ENCODE measurements around the gene FAR1.
"Not testable (repeated sequence)": the region's sequence is repeated elsewhere in the genome, so short reads cannot be mapped to it uniquely, and the experiment has no call there.

Gene FAR1

GRCh38 chr11:13668102-13668956 lies at the start of gene FAR1:
Gene FAR1 (plus strand): TSS chr11:13668668. CDS start chr11:13694766, 26,098 bp downstream.
- Mint-ChIP-seq H3K36me3 (ENCODE audit: low read depth) (peaks cover 33% of the 10 kb centered on the region), H3K27me3 (peaks cover 17% of the 10 kb centered on the region), H3K4me1 (ENCODE audit: low read depth) (peaks cover 47% of the 10 kb centered on the region), H3K9me3 (no peaks in the 10 kb centered on the region), H3K4me3 (peak within 1 kb of the TSS; percentile 91), H3K27ac (peak within 1 kb of the TSS; percentile 96)

- H3K4me3 Mint-ChIP-seq: no peak overlapping the region
- no peaks in the 10 kb centered on the region for H3K36me3 Mint-ChIP-seq (ENCODE audit: low read depth)
- peaks cover 20% of the 10 kb centered on the region for H3K9me3 Mint-ChIP-seq
- no peaks in the 10 kb centered on the region for H3K4me1 Mint-ChIP-seq (ENCODE audit: low read depth)
- H3K27me3 Mint-ChIP-seq: peaks cover 5% of the 10 kb centered on the region
- H3K27ac Mint-ChIP-seq: no peak overlapping the region
These were observed 48.4 kb upstream of the FAR1 start for GRCh38 chr11:13620063-13620462.

- not testable (repeated sequence) for H3K4me1 Mint-ChIP-seq (ENCODE audit: low read depth); H3K4me3 Mint-ChIP-seq; H3K9me3 Mint-ChIP-seq; H3K27me3 Mint-ChIP-seq; H3K27ac Mint-ChIP-seq; H3K36me3 Mint-ChIP-seq (ENCODE audit: low read depth)
These were observed 41.6 kb upstream of the FAR1 start for GRCh38 chr11:13626818-13627217.

GRCh38 chr11:13628634-13629033 lies 39.8 kb upstream of the FAR1 start:
- H3K4me1 Mint-ChIP-seq (ENCODE audit: low read depth); H3K4me3 Mint-ChIP-seq; H3K36me3 Mint-ChIP-seq (ENCODE audit: low read depth); H3K27ac Mint-ChIP-seq; H3K9me3 Mint-ChIP-seq: not testable (repeated sequence)
- H3K27me3 Mint-ChIP-seq: peaks cover 15% of the 10 kb centered on the region

- Mint-ChIP-seq H3K4me3 (no peak overlapping the region), H3K27me3 (peaks cover 25% of the 10 kb centered on the region), H3K36me3 (ENCODE audit: low read depth) (no peaks in the 10 kb centered on the region), H3K4me1 (ENCODE audit: low read depth) (no peaks in the 10 kb centered on the region), H3K27ac (no peak overlapping the region), H3K9me3 (peaks cover 4% of the 10 kb centered on the region)
These were observed 38.7 kb upstream of the FAR1 start for GRCh38 chr11:13629779-13630178.

- Mint-ChIP-seq H3K4me3 (no peak overlapping the region), H3K36me3 (ENCODE audit: low read depth) (no peaks in the 10 kb centered on the region), H3K4me1 (ENCODE audit: low read depth) (no peaks in the 10 kb centered on the region), H3K9me3 (peaks cover 3% of the 10 kb centered on the region), H3K27ac (no peak overlapping the region), H3K27me3 (peaks cover 36% of the 10 kb centered on the region)
These were observed 33.2 kb upstream of the FAR1 start for GRCh38 chr11:13635290-13635689.

- Mint-ChIP-seq H3K27ac (no peak overlapping the region), H3K27me3 (peaks cover 37% of the 10 kb centered on the region), H3K36me3 (ENCODE audit: low read depth) (no peaks in the 10 kb centered on the region), H3K4me1 (ENCODE audit: low read depth) (no peaks in the 10 kb centered on the region), H3K9me3 (peaks cover 3% of the 10 kb centered on the region), H3K4me3 (no peak overlapping the region)
These were observed 32.7 kb upstream of the FAR1 start for GRCh38 chr11:13635804-13636203.

GRCh38 chr11:13637125-13638069 lies 31.1 kb upstream of the FAR1 start:
- Mint-ChIP-seq H3K27me3 (peaks cover 44% of the 10 kb centered on the region), H3K36me3 (ENCODE audit: low read depth) (no peaks in the 10 kb centered on the region), H3K4me3 (no peak overlapping the region), H3K9me3 (peaks cover 3% of the 10 kb centered on the region), H3K4me1 (ENCODE audit: low read depth) (no peaks in the 10 kb centered on the region), H3K27ac (no peak overlapping the region)

- no peaks in the 10 kb centered on the region for H3K4me1 Mint-ChIP-seq (ENCODE audit: low read depth)
- no peak overlapping the region for H3K4me3 Mint-ChIP-seq
- H3K27me3 Mint-ChIP-seq: peaks cover 43% of the 10 kb centered on the region
- no peaks in the 10 kb centered on the region for H3K36me3 Mint-ChIP-seq (ENCODE audit: low read depth)
- H3K27ac Mint-ChIP-seq: no peak overlapping the region
- H3K9me3 Mint-ChIP-seq: peaks cover 3% of the 10 kb centered on the region
These were observed 30.0 kb upstream of the FAR1 start for GRCh38 chr11:13638422-13638821.

GRCh38 chr11:13644997-13645687 lies 23.3 kb upstream of the FAR1 start:
- no peaks in the 10 kb centered on the region for H3K9me3 Mint-ChIP-seq
- no peak overlapping the region for H3K27ac Mint-ChIP-seq
- H3K27me3 Mint-ChIP-seq: peaks cover 23% of the 10 kb centered on the region
- no peak overlapping the region for H3K4me3 Mint-ChIP-seq
- H3K4me1 Mint-ChIP-seq (ENCODE audit: low read depth): no peaks in the 10 kb centered on the region
- no peaks in the 10 kb centered on the region for H3K36me3 Mint-ChIP-seq (ENCODE audit: low read depth)

- Mint-ChIP-seq H3K4me3 (no peak overlapping the region), H3K27me3 (peaks cover 23% of the 10 kb centered on the region), H3K36me3 (ENCODE audit: low read depth) (no peaks in the 10 kb centered on the region), H3K4me1 (ENCODE audit: low read depth) (no peaks in the 10 kb centered on the region), H3K9me3 (no peaks in the 10 kb centered on the region), H3K27ac (no peak overlapping the region)
These were observed 21.1 kb upstream of the FAR1 start for GRCh38 chr11:13647391-13647790.

GRCh38 chr11:13649619-13650018 lies 18.8 kb upstream of the FAR1 start:
- no peak overlapping the region for H3K4me3 Mint-ChIP-seq
- peaks cover 34% of the 10 kb centered on the region for H3K27me3 Mint-ChIP-seq
- no peaks in the 10 kb centered on the region for H3K9me3 Mint-ChIP-seq
- no peaks in the 10 kb centered on the region for H3K36me3 Mint-ChIP-seq (ENCODE audit: low read depth)
- H3K27ac Mint-ChIP-seq: no peak overlapping the region
- no peaks in the 10 kb centered on the region for H3K4me1 Mint-ChIP-seq (ENCODE audit: low read depth)

GRCh38 chr11:13651515-13651914 lies 17.0 kb upstream of the FAR1 start:
- H3K27me3 Mint-ChIP-seq: peaks cover 39% of the 10 kb centered on the region
- H3K4me1 Mint-ChIP-seq (ENCODE audit: low read depth); H3K9me3 Mint-ChIP-seq; H3K36me3 Mint-ChIP-seq (ENCODE audit: low read depth); H3K4me3 Mint-ChIP-seq; H3K27ac Mint-ChIP-seq: not testable (repeated sequence)

GRCh38 chr11:13661074-13661623 lies 7.3 kb upstream of the FAR1 start:
- no peak overlapping the region for H3K27ac Mint-ChIP-seq
- H3K27me3 Mint-ChIP-seq: peaks cover 26% of the 10 kb centered on the region
- H3K4me1 Mint-ChIP-seq (ENCODE audit: low read depth): no peaks in the 10 kb centered on the region
- peaks cover 15% of the 10 kb centered on the region for H3K9me3 Mint-ChIP-seq
- H3K36me3 Mint-ChIP-seq (ENCODE audit: low read depth): no peaks in the 10 kb centered on the region
- no peak overlapping the region for H3K4me3 Mint-ChIP-seq

Measured in stimulated activated naive CD8-positive, alpha-beta T cell treated with anti-CD3 and anti-CD28 coated beads, Interleukin-15, Interleukin-2, amounts not matched to agents 100 ng/mL and 50 ng/mL, for 24 hours (primary cell).